Measurements from ENCODE around the gene TIGAR. TPM values are rescaled to one million over a fixed set of nuclear protein-coding genes. Genes with fewer than 3 reads are reported as not detected.

The TIGAR gene
- total RNA-seq, 1 donor from 2014 or later: 7.4 TPM

DNA sequence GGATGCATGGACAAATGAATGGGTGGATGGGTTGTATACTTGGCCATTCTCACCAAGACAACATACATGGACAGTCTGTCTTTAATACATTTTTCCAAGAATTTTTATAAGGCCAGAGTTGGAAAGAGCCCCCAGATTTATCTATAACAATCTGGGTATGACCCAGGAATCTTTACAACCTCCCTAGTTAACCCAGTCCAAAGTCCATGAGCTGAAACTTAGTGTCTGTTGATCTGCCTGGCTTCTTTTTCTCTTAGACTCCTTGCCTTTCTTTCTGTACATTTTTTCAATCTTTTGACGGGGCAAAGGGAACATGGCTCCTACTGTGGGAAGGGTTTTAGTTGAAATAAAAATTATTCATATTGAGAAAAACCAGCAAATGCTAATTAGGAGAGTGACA, 57.8 kb downstream of the TIGAR start:
- H3K4me3 ChIP-seq (ENCODE audit: low read depth, low read length): no peak overlapping the region
- TF ChIP-seq CTCF (conservative IDR thresholded peaks at IDR 0.05; ENCODE audit: low read depth, low read length): no peak
- DNase-seq (ENCODE audit: low read depth): no peak

- H3K4me3 ChIP-seq (ENCODE audit: low read depth, low read length): no peak within 1 kb of the TSS
- no peak for DNase-seq (ENCODE audit: low read depth)
- TF ChIP-seq CTCF (conservative IDR thresholded peaks at IDR 0.05; ENCODE audit: low read depth, low read length): no peak
Observed at GRCh38 chr12:4379405-4379804, 58.4 kb downstream of the TIGAR start, which contains the start of gene FGF23. Gene FGF23 (minus strand): TSS chr12:4379712. CDS start chr12:4379582, 130 bp downstream.

- H3K4me3 ChIP-seq (ENCODE audit: low read depth, low read length): no peak overlapping the region
- TF ChIP-seq CTCF (conservative IDR thresholded peaks at IDR 0.05; ENCODE audit: low read depth, low read length): no peak
- DNase-seq (ENCODE audit: low read depth): no peak
Observed at GRCh38 chr12:4380332-4380731, 59.3 kb downstream of the TIGAR start.

DNA sequence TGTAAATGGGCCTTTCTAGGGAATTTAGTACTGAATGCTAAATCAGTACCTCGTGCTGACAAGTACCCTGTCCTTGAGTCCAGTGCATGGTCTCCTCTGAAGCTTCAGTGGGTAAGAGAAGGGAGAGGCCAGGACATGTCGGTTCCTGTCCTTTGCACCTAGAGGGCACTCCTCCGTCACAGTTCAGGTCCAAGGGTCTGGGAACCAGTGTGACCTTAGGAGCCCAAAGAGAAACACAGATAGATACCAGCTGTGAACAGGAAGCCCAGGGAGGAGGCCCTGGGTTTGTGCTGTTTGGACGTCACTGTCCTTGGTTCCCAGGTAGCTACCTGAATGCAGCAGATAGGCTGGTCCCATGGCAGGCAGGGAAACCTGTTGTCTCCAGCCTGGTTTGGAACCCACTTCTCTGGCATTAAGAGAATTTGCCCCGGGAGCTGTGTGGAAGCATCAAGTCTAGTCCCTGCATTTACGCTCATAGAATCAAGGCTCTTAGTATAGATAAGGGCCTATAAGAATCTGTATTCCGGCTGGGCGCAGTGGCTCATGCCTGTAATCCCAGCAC, 62.4 kb downstream of the TIGAR start:
- no peak for DNase-seq (ENCODE audit: low read depth)
- peak; percentile 12 for TF ChIP-seq CTCF (conservative IDR thresholded peaks at IDR 0.05; ENCODE audit: low read depth, low read length)
- no peak overlapping the region for H3K4me3 ChIP-seq (ENCODE audit: low read depth, low read length)

- TF ChIP-seq CTCF (conservative IDR thresholded peaks at IDR 0.05; ENCODE audit: low read depth, low read length): no peak
- H3K4me3 ChIP-seq (ENCODE audit: low read depth, low read length): no peak overlapping the region
- no peak for DNase-seq (ENCODE audit: low read depth)
Observed at GRCh38 chr12:4386801-4387200, 65.8 kb downstream of the TIGAR start.

- no peak overlapping the region for H3K4me3 ChIP-seq (ENCODE audit: low read depth, low read length)
- no peak for TF ChIP-seq CTCF (conservative IDR thresholded peaks at IDR 0.05; ENCODE audit: low read depth, low read length)
- DNase-seq (ENCODE audit: low read depth): no peak
Observed at GRCh38 chr12:4387607-4388006, 66.6 kb downstream of the TIGAR start.

GRCh38 chr12:4388032-4388431, 67.0 kb downstream of the TIGAR start:
- no peak for TF ChIP-seq CTCF (conservative IDR thresholded peaks at IDR 0.05; ENCODE audit: low read depth, low read length)
- no peak overlapping the region for H3K4me3 ChIP-seq (ENCODE audit: low read depth, low read length)
- no peak for DNase-seq (ENCODE audit: low read depth)
